HL-60 (cell line): ENCODE results near the gene VPS26C.

Experiments
- GABPA ChIP-seq: IDR thresholded peaks from 2 replicates; pipeline ENCODE4 v1.6.1; 2012; ENCODE audit warnings: low read depth
- POLR2AphosphoS5 ChIP-seq: IDR thresholded peaks from 2 replicates; pipeline ENCODE4 v1.6.1; 2012; ENCODE audit warnings: low read depth
- TF ChIP-seq, protein P1 (sequence below): IDR thresholded peaks from one replicate; pipeline ENCODE4 v1.5.1; 2011; ENCODE audit warnings: low read length, control low read depth, inconsistent platforms; ENCODE audit not compliant: insufficient read depth
- TF ChIP-seq, protein P2 (sequence below): IDR thresholded peaks from 2 replicates; pipeline ENCODE4 v1.6.1; 2012; ENCODE audit warnings: low read depth; ENCODE audit not compliant: insufficient replicate concordance

DNA sequence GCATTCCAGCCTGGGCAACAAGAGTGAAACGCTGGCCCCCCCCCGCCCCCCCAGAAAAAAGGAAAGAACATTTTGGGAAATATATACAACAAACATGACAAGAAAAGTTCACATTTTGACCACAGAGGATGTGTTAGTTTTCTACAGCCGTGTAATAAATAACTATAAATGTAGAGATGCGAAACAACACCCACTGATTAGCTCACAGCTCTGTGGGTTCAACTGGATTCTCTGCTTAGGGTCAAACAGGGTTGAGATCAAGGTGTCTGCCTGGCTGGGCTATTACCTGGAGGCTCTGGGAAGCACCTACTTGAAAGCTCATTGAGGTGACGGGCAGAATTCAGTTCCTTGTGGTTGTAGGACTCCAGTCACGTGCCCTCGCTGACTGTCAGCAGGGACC is 11.1 kb upstream of the VPS26C start:
- TF ChIP-seq, protein P1, sequence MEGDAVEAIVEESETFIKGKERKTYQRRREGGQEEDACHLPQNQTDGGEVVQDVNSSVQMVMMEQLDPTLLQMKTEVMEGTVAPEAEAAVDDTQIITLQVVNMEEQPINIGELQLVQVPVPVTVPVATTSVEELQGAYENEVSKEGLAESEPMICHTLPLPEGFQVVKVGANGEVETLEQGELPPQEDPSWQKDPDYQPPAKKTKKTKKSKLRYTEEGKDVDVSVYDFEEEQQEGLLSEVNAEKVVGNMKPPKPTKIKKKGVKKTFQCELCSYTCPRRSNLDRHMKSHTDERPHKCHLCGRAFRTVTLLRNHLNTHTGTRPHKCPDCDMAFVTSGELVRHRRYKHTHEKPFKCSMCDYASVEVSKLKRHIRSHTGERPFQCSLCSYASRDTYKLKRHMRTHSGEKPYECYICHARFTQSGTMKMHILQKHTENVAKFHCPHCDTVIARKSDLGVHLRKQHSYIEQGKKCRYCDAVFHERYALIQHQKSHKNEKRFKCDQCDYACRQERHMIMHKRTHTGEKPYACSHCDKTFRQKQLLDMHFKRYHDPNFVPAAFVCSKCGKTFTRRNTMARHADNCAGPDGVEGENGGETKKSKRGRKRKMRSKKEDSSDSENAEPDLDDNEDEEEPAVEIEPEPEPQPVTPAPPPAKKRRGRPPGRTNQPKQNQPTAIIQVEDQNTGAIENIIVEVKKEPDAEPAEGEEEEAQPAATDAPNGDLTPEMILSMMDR: no peak
- TF ChIP-seq, protein P2, sequence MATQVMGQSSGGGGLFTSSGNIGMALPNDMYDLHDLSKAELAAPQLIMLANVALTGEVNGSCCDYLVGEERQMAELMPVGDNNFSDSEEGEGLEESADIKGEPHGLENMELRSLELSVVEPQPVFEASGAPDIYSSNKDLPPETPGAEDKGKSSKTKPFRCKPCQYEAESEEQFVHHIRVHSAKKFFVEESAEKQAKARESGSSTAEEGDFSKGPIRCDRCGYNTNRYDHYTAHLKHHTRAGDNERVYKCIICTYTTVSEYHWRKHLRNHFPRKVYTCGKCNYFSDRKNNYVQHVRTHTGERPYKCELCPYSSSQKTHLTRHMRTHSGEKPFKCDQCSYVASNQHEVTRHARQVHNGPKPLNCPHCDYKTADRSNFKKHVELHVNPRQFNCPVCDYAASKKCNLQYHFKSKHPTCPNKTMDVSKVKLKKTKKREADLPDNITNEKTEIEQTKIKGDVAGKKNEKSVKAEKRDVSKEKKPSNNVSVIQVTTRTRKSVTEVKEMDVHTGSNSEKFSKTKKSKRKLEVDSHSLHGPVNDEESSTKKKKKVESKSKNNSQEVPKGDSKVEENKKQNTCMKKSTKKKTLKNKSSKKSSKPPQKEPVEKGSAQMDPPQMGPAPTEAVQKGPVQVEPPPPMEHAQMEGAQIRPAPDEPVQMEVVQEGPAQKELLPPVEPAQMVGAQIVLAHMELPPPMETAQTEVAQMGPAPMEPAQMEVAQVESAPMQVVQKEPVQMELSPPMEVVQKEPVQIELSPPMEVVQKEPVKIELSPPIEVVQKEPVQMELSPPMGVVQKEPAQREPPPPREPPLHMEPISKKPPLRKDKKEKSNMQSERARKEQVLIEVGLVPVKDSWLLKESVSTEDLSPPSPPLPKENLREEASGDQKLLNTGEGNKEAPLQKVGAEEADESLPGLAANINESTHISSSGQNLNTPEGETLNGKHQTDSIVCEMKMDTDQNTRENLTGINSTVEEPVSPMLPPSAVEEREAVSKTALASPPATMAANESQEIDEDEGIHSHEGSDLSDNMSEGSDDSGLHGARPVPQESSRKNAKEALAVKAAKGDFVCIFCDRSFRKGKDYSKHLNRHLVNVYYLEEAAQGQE: no peak
- no peak for TF ChIP-seq POLR2AphosphoS5
- no peak for TF ChIP-seq GABPA
